ENCODE data around the gene NOXA1.
A peak's percentile ranks its signal among the peaks of the same experiment; 100 is the strongest.

NOXA1 gene

DNA sequence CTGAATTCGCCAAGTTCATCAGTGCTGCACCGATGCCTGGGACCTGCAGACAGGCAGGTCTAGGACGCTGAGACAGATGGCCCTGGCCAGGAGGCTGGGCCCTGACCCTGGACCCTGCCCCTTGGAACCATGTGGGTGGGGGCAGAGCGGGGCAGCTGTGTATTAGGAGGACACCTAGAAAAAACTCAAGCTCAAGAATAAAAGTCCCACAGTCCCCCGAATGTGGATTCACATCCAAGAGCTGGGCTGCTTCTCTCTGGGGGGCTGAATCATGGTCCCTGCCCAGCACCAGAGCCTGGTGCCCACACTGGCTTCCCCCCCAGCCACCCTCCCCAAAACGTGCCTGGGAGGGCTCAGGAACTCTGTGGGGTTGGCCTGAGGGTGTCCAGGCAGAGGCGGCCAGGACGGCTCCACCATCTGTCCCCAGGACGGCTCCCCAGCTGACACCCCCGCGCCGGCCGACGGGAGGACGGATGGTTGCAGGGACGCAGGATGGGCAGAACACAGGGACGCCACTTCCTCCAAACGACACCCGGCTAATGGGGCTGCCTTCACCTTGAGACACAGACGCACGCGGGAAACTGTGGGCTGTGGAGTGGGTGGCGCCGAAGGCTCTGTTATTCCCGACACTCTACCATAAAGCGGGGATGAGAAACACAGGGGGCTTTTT, 35.2 kb upstream of the NOXA1 start:
- no peak for DNase-seq

DNA sequence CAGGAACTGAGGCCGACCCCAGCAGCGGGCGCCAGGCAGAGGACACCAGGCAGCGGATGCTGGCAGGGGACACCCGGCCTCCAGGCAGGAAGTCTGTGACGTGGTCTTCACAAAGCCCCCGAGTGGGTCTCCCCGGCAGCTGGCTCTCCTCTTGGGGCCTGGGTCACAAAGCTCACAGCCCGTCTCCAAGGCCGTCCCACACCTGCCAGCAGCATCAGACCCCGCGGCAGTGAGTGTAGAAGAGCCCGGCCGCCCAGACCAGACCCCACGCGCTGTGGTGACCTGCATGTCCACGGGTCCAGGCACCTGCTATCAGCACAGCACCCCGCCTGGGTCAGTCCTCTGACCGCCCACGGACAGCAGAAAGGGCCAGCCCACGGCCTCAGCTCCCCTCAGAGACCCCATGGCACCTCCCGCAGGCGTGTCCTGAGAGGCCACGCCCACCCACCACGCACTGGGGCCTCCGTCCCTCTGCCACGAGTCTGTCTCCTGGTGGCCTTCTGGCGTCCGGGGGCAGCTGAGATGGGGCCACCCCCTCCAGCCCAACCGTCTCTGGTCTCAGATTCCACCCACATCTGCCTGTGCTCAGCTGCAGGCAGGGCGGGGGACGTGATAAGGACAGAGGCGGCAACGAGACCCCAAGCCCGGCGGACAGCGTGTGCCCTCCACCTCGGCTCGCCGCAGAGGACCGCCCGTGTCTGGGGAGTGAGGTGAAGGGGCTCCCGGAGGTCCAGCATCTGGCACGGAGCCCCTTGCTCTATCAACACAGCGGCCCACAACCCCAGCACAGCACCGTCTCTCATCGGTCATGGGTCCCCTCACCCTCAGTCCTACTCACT, 34.4 kb upstream of the NOXA1 start:
- no peak for DNase-seq

DNA sequence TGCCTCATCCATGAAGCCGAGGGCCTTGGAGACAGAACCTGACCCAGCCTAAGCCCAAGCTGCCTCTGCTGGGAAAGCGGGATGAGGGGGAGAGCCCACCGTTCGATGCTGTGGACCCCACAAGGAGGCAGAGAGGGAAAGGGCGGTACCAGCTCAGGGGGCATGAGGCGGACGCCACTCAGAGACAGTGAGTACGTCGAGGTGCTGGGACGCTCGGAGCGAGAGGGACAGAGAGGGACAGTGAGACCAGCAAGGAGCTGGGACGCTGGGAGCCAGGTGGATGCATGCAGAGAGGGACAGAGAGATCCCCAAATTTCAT, 33.8 kb upstream of the NOXA1 start:
- DNase-seq: no peak

DNA sequence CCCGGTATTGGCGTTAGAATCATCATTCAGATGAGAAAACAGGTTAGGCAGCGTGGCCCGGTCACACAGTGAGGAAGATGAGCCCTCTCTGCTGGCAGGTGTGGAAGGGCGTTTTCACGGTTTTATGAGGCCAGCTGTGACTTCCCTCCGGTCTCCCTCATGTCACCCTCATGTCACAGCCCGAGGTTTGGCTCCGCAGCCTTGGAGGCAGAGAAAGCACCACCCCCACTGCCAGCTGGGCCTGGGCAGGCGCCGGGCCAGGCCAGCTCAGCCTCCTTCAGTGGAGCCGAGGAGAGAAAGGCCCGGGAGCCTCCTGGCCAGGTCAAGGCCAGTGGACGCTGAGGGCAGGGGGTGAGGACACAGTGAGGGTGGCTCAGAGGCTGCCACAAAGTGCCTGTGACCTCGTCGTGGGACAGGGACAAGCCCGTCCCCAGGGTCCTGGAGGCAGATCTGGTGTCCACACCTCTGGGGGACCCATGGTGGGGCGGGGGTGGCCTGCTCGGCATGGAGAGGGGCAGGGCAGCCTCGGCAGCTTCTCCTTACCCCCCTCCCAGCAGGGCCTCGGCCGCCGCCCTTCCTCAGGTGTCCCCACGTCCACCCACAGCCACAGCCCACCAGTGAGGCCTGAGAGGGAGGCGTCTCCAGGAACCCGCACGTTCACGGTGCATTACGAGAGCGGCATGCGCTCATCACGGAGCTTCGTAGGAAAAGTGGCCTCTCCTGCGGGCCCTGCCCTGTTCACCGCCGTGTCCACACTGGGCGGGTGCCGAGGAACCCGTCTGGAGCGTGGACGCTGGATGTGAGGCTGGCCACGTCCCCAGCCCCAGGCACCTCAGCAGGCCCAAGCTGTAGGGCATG, 32.4 kb upstream of the NOXA1 start:
- DNase-seq: no peak

DNA sequence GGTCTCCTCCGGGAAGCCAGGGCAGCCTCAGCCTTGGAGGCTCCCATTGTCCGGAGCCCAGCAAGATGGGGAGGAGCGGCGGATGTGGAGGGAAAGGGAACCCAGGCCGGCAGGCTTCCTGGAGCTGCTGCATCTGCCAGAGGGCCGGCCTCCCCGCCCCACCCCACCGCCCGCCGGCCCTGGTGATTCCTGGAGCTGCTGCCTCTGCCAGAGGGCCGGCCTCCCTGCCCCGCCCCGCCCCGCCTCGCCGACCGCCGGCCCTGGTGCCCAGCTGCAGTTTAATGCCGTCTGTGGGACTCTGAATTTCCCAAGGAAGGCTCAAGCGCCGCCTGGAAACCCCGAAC, 31.8 kb upstream of the NOXA1 start:
- DNase-seq: no peak

DNA sequence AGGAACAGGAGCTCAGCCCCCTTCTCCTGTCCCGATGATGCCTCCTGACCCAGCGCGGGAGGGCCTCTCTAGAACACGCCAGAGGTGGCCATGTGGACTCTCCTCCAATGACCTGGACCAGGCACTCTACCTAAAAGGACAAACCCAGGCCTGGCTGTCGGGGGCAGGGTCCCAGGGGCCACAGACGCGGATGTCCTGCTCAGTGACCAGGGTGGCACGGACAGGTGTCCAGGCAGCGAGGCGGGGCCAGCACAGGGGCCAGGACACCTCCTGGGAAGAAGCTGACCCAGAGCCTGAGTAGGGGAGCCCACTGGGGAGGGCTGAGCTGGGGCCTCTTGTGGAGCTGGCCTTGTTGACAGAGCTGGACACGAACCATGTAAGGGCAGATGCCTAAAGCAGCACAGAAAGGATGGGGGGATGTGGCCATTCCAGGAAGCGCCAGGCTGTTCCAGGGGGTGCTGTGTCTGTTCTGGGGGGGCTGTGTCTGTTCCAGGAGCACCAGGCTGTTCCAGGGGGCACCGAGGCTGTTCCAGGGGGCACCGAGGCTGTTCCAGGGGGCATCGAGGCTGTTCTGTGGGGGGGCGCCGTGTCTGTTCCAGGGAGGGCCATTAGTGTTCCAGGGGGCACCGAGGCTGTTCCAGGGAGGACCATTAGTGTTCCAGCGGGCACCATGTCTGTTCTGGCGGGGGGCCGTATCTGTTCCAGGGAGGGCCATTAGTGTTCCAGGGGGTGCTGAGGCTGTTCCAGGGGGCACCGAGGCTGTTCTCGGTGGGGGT, 30.8 kb upstream of the NOXA1 start:
- no peak for DNase-seq

DNA sequence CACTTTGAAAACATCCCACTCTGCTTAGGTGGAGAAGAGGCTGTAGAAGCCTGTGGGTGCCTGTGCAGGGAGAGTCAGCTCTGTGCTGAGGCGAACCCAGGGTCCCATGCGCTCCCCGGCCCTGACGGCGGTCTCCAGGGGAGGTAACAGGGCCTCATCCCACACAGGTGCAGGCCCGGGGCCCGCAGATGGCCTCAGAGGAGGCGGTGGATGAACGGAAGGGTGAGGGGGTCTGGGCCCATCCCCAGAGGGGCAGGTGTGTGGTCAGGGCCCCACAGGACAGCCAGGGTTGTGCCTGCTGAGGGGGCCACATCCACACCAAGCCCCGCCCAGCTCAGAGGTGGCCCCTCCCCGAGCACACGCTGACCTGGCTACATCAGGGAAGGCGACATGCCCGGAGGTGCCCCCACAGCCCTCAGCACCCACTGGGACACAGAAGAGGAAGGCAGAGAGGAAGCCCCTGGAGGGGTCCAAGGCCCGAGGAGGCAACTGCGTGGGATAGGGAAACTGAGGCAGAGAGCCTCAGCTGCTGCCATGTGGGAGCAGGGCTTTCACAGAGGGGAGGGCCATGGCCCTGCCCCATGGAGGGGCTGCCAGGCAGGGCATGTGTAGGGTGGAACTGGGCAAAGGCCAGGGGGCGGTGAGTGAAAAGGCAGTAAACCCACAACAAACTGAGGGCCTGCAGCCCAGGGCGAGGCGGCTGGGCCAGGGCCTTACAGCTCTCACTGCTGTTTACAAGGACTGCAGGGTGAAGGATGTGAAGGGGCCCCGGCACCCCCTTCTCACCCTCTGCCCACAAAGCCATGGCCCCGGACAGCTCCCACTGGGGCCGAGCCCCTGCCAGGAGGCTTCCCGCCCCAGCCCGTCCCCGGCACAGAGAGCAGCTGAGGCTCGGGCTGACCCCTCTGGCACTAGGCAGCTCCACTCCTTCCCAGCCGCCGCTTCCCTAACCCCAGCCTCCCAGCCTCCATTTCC, 29.7 kb upstream of the NOXA1 start:
- DNase-seq: no peak

DNA sequence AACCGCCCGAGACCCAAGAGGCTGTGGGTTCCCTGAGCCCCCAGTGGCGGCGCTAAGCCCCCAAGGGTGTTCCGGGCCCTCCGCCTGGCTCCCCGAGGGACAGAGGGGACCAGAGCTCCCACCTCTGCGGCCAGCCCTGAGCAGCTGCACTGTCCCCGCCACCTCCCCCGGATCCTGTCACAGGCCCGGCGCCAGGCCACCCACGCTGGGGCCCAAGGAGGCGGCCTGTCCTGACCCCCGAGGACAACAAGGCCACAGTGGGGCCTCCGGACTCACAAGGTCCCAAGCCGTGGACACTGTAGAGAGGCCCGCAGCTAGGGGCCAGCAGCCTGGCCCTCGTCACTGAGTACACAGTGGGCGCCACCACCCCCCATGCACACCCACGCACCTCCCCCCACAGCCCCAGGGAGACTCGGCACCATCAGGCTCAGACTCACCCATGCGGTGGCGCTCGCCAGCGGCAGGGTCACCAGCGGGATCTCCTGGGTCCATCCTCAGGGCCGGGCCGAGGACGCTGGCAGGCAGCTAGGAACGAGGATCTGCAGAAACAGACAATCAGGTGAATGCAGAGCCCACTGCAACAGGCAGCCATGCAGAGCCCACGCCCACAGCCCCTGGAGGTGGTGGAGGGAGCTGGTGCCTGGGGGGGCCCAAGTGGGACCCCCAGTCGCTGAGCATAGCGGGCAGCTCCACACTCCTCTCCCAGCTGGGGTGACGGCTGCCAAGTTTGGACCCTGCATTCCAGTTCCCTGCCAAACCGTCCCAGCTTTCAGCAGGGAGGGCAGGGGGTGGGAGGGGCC, 28.1 kb upstream of the NOXA1 start:
- no peak for DNase-seq

DNA sequence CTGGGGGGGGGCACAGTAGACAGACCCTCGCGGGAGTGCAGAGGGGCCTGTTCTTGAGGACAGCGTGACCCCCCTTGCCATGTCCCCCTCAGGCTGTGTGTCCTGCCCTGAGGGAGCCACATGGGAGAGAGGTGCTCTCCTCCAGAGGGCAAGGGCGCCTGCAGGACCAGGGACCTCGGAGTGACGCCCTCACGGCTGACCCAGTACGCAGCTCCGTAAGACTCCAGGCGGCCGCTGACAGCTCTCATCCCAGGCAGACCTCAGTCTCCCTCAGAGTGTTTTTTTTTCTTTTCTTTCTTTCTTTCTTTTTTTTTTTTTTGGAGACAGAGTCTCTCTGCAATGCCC, 27.6 kb upstream of the NOXA1 start:
- DNase-seq: no peak

DNA sequence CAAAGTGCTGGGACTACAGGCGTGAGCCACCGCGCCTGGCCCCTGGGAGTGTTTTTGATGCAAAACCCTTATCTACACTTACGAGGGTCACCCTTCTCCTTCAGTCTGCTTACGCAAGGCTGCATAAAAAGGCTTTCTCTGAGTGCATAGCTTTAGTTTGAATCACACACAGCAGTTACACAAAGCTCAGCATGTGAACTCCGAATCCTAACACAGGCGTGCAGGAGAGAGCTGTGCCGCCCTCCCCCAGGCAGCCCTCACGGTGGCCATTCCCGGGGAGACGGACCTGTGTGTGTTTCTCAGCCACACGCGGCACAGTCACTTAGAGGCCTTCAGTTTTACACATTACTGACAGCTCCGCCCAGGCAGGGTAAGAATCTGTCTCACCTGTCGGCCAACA, 27.0 kb upstream of the NOXA1 start:
- DNase-seq: no peak

DNA sequence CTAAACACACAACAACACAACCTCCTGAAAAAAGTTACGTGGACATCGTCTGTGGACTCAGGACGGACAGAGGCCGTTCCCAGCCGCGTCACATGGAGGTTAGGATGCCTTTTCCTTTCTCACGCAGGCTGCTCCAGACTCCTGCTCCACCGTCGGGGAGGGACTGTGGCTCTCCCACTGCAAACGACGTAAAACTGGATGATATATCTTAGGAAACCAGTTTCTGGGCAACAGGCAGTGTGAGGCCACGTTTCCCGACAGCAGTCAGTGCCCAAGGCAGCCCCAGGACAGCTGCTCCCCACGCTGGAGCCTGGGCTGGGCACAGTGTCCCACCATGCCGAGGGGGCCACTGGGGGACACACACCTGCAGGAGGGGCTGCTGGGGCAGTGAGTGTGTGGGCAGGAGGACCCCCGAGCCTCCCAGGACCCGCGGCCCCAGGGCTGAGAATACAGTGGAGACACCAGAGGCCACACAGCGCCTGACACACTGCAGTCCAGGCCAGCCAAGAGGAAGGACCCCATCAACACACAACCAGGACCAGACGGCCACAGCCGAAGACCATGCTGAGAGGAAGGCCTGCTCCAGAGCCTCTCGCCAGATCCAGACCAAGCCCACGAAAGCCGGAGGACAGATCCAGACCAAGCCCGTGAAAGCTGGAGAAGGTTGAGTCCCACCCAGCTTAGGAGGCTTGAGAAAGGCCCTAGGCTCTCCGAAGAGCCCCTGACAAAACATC, 26.4 kb upstream of the NOXA1 start:
- DNase-seq: no peak

DNA sequence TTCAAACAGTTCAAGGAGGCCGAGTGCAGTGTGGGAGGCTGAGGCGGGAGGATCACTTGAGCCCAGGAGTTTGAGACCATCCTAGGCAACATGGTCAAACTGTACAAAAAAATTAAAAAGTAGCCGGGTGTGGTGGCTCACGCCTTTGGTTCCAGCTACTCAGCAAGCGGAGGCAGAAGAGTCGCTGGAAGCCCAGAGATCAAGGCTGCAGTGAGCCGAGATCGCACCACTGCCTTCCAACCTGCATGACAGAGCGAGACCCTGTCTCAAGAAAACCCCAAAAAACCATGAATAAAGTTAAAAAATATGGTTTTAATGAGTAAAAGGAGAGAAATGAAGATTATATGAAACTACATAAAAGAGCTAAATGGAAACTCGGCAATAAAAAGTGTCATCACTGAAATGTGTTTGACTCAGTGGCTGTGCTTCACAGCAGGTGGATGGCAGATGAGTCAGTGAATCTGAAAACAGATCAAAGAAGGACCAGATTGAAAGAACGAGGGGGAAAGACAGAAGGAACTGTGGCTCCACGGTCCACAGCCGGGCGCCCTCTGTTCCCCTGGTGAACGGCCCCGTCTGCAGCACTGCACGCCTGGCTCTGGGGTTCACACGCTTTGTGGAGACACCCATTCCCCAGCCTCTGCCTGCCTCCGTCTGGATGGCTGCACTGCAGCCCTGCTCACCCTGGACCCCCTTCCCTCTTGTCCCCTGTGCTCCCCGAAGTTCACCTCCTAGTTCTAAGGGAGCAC, 25.3 kb upstream of the NOXA1 start:
- DNase-seq: peak; percentile 38

DNA sequence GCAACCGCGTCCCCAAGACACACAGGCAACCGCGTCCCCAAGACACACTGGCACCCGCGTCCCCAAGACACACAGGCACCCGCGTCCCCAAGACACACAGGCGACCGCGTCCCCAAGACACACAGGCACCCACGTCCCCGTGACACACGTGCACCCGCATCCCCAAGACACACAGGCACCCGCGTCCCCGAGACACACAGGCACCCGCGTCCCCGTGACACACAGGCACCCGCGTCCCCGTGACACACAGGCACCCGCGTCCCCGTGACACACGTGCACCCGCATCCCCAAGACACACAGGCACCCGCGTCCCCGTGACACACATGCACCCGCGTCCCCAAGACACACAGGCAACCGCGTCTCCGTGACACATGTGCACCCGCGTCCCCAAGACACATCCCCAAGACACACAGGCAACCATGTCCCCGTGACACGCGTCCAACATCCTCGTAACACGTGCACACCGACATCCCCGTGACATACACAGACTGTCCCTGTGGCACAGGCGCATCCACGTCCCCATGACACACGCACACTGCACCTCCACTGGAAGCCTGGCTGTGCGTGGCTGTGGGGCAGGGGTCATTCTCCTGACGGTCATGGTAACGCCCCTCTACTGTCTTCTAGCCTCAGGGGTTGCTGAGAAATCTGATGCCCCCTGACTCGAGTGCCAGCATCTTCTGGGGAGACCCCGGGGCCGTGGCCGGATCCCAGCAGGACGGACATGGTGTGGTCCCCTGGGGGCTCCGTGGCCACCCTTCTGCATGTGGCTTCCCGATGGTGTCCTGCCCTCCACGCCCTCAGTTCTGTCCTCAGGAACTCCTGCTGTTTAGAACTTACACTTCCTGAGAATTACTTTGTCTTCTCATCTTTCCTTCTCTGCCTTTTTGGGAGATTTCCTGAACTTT, 24.4 kb upstream of the NOXA1 start:
- DNase-seq: no peak

DNA sequence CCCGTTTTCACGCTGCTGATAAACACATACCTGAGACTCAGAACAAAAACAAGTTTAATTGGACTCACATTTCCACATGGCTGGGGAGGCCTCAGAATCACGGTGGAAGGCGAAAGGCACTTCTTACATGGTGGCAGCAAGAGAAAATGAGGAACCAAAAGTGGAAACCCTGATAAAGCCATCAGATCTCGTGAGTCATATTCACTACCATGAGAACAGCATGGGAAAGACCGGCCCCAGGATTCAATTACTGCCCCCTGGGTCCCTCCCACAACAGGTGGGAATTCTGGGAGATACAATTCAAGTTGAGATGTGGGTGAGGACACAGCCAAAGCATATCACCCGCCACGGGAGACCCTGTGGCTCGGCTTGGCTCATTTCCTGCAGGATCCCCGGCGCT, 20.4 kb upstream of the NOXA1 start:
- no peak for DNase-seq

DNA sequence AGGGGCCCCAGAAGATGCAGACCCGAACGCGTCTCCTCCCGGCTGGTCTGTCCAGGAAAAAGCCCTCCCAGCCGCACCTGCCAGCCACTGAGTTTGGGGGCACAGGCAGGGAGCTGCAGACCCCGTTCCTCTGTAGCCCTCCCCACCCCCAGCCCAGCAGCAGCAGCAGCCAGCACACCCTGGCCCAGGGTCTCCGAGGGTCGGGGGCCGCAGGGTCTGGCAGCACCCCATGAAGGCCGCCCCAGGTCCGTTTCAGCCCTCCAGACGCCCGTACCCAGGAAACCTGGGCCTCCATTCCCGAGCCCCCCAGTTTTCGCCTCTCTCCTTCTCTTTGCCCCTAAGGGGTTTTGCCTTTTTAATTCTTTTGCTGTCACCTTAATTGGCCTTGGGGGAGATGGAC, 19.9 kb upstream of the NOXA1 start:
- no peak for DNase-seq

DNA sequence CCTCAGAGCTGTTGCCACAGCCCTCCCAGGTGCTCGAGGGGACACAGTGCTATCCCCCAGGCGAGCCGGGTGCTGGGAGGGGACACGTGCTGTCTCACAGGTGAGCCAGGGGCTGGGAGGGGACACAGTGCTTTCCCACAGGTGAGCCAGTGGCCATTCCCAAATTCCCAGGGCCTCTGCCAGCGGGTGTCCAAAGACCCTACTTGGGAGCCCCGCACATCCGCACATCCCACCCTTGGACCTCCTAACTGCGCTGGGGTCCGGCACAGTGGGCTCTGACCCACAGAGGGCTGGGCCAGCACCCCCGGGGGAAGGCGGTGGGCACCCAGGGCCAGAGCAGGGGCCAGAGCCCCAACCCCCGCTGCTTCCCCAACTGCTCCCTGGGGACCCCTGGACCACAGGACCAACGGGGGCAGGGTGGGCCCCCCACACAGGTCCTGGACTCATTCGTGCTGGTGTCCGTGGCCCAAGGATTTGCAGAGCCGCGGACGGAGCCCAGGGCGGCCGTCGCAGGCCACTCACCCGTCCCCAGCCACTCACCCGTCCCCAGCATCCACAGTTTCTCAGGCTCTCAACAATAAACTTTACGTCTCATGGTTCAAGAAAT, 18.1 kb upstream of the NOXA1 start:
- no peak for DNase-seq

DNA sequence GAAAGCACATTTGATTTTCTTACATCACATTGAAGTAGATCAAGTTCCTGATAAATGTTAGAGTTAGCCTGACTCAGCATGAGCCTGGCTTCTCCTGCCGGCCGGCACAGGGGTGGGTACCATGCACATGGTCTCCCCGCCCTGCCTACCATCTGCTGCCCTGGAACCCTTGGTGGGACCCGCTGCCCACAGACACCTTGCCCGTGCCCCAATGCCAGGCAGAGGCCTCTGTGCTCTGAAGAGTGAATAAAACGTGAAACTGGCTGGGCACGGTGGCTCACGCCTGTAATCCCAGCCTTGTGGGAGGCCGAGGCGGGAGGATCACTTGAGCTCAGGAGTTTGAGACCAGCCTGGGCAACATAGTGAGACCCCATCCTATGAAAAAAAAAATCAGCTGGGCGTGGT, 17.5 kb upstream of the NOXA1 start:
- no peak for DNase-seq

DNA sequence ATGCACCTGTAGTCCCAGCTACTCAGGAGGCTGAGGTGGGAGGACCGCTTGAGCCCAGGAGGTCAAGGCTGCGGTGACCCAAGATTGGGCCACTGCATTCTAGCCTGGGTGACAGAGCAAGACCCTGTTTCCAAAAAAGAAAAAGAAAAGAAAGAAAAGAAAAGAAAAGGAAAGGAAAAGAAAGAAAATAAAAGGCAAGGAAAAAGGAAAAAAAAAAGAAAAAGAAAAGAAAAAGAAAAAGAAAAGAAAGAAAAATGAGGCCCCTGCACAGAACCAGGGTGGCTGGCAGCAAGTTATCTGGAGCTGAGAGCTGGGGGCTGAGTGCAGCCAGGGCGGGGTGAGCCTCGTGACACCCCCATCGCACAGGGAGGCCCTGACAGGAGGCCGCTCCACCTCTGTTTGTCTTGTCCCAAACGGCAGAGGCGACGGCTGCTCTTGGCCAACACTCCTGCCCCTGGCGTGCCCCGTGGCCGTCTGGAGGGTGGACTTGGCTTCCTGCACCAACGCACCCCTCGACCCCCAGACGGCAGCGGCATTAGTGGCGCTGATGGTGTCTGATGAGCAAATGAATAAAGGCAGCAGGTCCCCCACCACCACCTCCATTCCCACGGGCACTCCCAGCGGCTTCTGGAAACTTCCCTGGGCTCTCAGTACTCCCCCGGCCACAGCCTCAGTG, 17.0 kb upstream of the NOXA1 start:
- DNase-seq: no peak
